HL-60 (cell line): Measurements from ENCODE around the gene TCEAL9.

Source experiments
- DNase-seq, 2 experiments: peaks; one replicate each; pipeline ENCODE4 v3.0.0-alpha.2; 2010 to 2020; ENCODE audit warnings: low read depth in 1 of 2, low spot score in 1 of 2
- H3K27ac ChIP-seq: fragments of 250-450 bp; sonication (Bioruptor Pico); replicated peaks from 2 replicates; pipeline ENCODE4 v1.5.1; 2020; ENCODE audit warnings: mild to moderate bottlenecking, moderate library complexity
- H3K27me3 ChIP-seq: fragments of 250-450 bp; sonication (Bioruptor Pico); 2 replicates; pipeline ENCODE4 v1.5.1; 2021; ENCODE audit warnings: mild to moderate bottlenecking, moderate library complexity; ENCODE audit not compliant: insufficient read depth, poor library complexity, severe bottlenecking
- H3K4me3 ChIP-seq: replicated peaks from 2 replicates; pipeline ENCODE4 v1.5.1; 2011; ENCODE audit warnings: mild to moderate bottlenecking, control low read depth, low read length; ENCODE audit not compliant: insufficient read depth
- CTCF ChIP-seq: IDR thresholded peaks from one replicate; pipeline ENCODE4 v1.5.1; 2011; ENCODE audit warnings: low read length, control low read depth, inconsistent platforms; ENCODE audit not compliant: insufficient read depth
- GABPA ChIP-seq: IDR thresholded peaks from 2 replicates; pipeline ENCODE4 v1.6.1; 2012; ENCODE audit warnings: low read depth
- POLR2AphosphoS5 ChIP-seq: IDR thresholded peaks from 2 replicates; pipeline ENCODE4 v1.6.1; 2012; ENCODE audit warnings: low read depth
- SPI1 ChIP-seq: IDR thresholded peaks from 2 replicates; pipeline ENCODE4 v1.6.1; 2012; ENCODE audit warnings: low read depth, mild to moderate bottlenecking, borderline replicate concordance
- TF ChIP-seq, protein P1 (sequence below): IDR thresholded peaks from 2 replicates; pipeline ENCODE4 v1.6.1; 2012; ENCODE audit warnings: low read depth; ENCODE audit not compliant: insufficient replicate concordance

Gene TCEAL9

GRCh38 chrX:103311399-103311780, 44.9 kb upstream of the TCEAL9 start:
- Histone ChIP-seq H3K27me3 (peaks cover 9% of the 10 kb centered on the region), H3K4me3 (no peak overlapping the region), H3K27ac (no peak overlapping the region)
- DNase-seq = no peak
- TF ChIP-seq POLR2AphosphoS5 = no peak
- TF ChIP-seq GABPA = no peak
- TF ChIP-seq, protein P1, sequence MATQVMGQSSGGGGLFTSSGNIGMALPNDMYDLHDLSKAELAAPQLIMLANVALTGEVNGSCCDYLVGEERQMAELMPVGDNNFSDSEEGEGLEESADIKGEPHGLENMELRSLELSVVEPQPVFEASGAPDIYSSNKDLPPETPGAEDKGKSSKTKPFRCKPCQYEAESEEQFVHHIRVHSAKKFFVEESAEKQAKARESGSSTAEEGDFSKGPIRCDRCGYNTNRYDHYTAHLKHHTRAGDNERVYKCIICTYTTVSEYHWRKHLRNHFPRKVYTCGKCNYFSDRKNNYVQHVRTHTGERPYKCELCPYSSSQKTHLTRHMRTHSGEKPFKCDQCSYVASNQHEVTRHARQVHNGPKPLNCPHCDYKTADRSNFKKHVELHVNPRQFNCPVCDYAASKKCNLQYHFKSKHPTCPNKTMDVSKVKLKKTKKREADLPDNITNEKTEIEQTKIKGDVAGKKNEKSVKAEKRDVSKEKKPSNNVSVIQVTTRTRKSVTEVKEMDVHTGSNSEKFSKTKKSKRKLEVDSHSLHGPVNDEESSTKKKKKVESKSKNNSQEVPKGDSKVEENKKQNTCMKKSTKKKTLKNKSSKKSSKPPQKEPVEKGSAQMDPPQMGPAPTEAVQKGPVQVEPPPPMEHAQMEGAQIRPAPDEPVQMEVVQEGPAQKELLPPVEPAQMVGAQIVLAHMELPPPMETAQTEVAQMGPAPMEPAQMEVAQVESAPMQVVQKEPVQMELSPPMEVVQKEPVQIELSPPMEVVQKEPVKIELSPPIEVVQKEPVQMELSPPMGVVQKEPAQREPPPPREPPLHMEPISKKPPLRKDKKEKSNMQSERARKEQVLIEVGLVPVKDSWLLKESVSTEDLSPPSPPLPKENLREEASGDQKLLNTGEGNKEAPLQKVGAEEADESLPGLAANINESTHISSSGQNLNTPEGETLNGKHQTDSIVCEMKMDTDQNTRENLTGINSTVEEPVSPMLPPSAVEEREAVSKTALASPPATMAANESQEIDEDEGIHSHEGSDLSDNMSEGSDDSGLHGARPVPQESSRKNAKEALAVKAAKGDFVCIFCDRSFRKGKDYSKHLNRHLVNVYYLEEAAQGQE = no peak
- TF ChIP-seq SPI1 = no peak
- no peak for TF ChIP-seq CTCF

DNA sequence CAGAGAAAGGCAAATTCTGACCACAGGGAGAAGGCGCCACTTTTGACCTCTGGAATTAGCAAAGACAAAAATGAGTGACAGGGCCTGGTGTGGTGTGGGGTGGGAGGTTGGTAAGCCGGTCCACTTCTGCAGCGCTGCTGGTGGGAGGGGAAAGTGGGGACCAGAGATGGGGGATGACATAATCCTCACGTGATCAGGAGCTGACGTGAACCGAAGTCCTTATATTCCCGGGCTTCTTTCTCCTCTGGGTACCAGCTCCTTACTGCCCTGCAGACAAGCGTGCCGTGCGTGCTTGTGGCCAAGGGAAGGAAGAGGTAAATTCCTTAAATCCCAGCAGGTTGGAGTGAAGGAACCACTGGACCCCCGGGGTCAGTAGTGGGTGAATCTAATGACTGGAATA, 26.3 kb upstream of the TCEAL9 start, which contains the start of gene TCEAL7:
TCEAL7 (plus strand) TSS at position 249 of the 400 bp plus-strand sequence. CDS start 1,165 bp downstream, outside the sequence.
- Histone ChIP-seq H3K27me3 (peaks cover 19% of the 10 kb centered on the region), H3K27ac (no peak within 1 kb of the TSS), H3K4me3 (no peak within 1 kb of the TSS)
- DNase-seq = no peak
- TF ChIP-seq SPI1 = no peak
- TF ChIP-seq POLR2AphosphoS5 = no peak
- TF ChIP-seq CTCF = no peak
- TF ChIP-seq GABPA = no peak
- TF ChIP-seq, protein P1 = no peak

GRCh38 chrX:103330681-103331288, 25.5 kb upstream of the TCEAL9 start:
- peaks cover 19% of the 10 kb centered on the region for H3K27me3 ChIP-seq
- no peak overlapping the region for H3K4me3 ChIP-seq
- TF ChIP-seq POLR2AphosphoS5 (no peak), CTCF (no peak), GABPA (no peak), SPI1 (no peak)
- TF ChIP-seq, protein P1 = no peak
- H3K27ac ChIP-seq = no peak overlapping the region
- no peak for DNase-seq
